GOT3 (cell line): ENCODE data around the gene DYSF.

Source experiments
- DNase-seq: peaks from one replicate; lab custom pipeline; 2025; ENCODE audit warnings: mixed read lengths; lab: John Stamatoyannopoulos, UW

Gene DYSF

DNA sequence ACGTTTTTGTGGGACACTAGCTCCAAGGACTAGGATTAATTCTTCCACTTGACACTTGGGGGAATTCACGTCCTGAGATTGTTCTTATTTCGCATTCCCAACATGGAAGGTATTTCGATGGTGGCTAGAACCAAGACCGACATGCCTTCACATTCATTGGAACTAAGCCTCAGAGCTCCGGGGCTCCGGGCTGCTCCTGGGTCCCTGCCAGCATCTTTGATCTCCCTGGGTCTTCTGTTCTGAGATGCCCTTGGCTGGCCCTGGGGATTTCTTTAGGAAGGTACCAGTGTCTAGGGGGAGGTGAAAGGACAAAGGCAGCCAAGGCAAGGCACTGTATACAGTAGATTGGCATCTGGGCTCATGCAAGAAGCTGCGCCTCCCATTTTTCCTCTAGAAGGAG, 76.8 kb downstream of the DYSF start:
- no peak for DNase-seq

DNA sequence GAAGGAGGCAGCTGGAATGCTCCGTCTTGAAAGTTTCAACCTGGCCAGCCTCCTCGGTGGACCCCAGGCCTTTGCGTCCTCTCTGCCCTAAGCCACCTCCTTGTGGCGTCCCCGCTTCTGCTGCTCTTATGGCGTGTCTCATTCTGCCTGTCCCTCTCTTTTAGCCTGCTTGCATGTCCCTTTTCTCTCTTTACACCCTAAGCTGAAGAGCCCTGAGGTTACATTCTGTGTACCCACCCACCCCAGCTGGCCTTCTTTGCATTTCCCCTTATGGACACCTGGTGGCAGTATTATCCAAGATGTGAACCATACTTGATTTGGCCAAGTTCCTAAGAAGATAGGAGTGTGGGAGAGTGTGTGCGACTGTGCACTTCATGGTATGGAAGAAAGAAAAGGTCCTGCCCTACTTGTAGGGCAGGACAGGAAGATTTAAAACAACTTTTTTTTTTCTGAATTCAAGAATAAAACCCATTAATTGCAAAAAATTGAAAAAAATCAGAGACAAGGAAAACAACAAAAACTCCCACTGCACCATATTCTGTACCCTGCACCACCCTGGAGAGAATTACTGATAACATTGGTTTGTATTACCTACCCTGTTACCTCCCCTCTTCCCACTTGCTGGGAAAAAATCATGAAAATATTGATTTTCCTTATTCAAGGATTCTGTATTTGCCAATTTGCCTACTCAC, 77.4 kb downstream of the DYSF start:
- no peak for DNase-seq

GRCh38 chr2:71531522-71532047, 78.2 kb downstream of the DYSF start:
- DNase-seq = no peak

GRCh38 chr2:71532327-71532726, 79.0 kb downstream of the DYSF start:
- DNase-seq = no peak

- no peak for DNase-seq
Observed at GRCh38 chr2:71534201-71534600, 80.8 kb downstream of the DYSF start.

GRCh38 chr2:71534826-71535225, 81.5 kb downstream of the DYSF start:
- DNase-seq = no peak

- no peak for DNase-seq
Observed at GRCh38 chr2:71535526-71535925, 82.2 kb downstream of the DYSF start.

GRCh38 chr2:71536226-71536671, 82.9 kb downstream of the DYSF start:
- no peak for DNase-seq

DNA sequence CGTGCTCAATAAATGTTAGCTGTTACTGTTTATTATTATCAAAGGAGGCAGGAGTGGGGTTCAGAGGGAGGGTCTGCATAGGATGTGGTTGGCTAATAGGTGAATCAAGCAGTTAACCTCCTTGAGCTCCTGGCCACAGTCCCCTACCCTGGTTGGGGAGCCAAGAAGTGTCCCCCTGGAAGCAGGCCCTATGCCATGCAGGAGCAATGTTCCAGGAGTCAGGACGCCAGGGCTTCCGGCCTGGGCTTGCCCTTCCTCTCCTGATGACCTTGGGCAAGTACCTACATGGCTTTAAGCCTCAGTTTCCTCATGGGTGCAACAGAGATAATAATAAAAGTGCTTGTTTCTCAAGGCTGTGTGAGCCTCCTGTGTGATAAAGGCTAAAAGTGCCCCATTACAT, 84.9 kb downstream of the DYSF start:
- DNase-seq = no peak

- no peak for DNase-seq
Observed at GRCh38 chr2:71538656-71539265, 85.4 kb downstream of the DYSF start.

- no peak for DNase-seq
Observed at GRCh38 chr2:71540818-71541217, 87.5 kb downstream of the DYSF start.

- DNase-seq = no peak
Observed at GRCh38 chr2:71544919-71545571, 91.7 kb downstream of the DYSF start.

GRCh38 chr2:71545572-71546274, 92.4 kb downstream of the DYSF start:
- no peak for DNase-seq

DNA sequence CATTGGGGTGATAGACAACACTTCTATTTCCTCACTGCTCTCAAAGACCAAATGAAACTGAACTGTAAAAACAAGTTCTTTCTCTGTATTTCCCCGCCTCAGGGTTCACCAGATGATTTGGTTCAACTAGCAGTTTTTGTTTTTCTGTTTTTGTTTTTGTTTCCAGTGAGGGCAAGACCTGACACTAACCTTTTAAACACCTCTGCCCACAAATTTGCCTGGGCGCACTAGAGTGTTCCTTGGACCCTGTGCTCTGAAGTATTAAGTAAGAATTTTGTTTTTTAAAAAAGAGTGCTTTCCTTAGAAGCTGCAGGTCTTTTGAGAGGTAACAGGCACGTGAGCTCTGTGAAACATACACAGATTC, 92.9 kb downstream of the DYSF start:
- DNase-seq = no peak

DNA sequence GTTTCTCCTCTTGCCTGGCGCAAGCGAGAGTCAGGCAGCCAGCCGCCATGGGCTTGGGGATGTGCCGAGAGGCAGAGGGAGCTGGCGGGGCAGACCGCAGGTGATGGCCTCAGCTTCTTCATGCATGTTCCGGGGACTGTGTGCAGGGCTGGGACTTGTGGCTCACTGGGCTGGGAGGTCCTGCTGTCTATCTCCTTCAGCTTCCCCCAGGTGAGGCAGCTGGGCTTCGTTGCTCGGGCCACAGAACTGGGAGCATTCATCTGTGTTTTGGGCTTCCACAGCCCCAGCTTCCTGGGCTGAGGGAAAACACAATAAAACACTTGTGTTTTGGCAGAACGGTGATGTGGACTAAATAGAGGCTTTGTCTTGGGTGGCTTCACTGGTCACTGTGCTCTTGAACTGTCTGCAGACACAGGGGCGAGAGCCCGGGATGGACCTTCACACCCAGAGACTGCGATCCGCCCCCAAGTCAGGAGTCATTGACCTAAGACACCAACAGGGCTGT, 93.5 kb downstream of the DYSF start:
- no peak for DNase-seq

DNA sequence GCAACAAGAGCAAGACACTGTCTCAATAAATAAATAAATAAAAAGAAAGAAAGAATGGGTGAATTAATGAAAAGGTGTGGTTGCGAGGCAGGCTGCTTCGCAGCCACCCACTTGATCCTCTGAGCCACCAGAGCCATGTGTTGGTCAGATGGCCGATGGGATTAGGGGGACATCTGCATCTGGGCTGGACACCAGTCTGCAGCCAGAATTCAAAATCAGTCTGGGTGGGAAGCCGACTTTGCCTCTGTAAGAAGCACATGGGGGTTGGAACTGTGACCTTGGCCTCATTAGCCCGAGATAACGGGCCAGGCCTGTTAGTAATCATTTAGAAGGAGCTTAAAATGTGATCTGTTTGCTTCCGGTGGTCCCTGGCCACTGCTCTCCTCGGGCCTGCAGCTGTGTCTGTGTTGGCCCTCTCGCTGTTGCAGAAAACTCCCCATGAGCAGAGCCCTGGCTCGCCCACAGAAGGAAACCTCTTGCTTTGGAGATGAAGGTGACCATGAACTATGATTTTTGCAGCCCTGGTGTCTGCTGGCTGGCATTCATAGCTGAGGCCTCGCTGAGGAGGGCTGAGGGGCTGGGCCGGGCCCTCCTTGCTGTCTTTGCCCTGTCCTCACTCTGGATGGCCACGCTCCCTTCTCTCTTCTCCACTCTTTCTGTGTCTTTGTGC, 94.4 kb downstream of the DYSF start:
- no peak for DNase-seq

DNA sequence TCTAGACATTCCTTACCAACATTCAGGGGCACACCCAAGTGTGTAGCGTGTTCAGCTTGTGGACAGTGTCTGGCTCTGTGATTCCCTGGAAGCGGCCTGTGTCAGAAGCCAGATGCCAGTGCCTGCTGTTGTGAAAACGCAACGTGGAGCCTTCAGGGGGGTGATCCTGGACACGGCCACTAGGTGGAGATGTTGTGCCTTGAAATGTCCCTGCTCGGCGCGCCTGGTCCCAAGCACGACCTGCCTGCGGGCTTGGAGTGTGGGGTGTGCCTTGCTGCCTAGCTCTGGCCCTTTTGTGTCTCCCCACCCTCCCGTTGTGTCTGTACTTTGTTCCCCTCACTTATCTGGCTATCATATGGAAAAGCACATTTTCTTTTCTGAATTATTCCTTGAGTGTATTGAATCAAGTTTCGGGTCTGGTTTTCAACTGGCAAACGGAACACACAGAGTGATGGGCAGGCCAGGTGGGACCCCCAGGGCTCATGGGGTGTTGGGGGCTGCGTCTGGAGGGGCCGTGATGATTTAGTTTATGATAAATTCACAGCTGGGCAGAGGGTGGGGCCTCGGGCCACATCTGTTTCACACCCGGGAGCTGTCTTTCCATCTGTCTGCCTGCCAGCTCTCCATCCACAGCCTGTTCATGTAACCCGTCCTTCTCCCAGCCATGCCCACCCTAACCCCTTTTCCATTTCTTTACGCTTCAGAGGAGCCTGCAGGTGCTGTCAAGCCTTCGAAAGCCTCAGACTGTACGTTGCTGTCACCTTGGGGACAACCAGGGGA, 95.5 kb downstream of the DYSF start:
- no peak for DNase-seq

DNA sequence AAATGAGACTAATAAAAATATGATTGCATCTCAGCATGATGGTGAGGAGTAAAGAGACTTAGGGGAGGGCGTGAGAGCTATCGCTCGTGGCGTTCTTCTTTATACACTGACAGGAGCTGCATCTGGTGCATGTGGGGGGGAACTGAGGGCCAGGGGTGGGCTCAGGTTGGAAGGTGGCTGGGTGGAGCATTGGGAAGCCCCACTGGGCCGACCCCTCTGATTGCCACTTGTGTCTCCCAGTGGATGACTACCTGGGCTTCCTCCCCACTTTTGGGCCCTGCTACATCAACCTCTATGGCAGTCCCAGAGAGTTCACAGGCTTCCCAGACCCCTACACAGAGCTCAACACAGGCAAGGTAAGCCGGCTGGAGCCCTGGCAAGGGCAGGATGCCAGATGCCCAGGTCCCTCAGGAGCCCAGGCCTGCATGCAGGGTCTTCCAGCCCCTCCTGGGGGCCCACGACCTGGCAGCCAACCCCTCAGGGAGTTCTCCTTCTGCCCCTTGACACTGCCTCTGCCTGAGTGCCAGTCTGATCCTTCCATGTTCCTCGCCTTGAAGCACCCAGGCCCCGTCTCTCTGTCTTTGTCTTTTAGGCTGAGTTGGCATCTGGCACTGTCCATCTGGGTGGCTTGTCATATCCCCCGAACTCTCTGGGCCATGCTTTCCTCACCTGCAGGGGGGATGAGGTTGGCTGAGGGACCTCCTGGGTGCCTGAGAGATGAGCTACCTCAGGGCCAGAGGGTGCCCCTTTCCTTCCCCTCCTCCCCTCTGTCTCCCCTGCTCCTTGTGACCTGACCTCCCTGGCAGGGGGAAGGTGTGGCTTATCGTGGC, 97.7 kb downstream of the DYSF start:
- DNase-seq = no peak

DNA sequence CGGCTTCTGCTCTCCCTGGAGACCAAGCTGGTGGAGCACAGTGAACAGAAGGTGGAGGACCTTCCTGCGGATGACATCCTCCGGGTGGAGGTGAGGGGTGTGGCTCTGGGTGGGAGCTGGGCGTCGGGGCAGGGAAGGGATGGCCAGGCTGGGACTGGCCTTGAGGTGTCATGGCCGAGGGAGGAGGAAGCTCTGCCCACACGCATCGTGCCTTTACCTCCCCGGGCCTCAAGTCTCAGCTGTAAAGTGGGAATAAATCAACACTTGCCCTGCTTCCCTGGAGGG, 98.2 kb downstream of the DYSF start:
- no peak for DNase-seq

DNA sequence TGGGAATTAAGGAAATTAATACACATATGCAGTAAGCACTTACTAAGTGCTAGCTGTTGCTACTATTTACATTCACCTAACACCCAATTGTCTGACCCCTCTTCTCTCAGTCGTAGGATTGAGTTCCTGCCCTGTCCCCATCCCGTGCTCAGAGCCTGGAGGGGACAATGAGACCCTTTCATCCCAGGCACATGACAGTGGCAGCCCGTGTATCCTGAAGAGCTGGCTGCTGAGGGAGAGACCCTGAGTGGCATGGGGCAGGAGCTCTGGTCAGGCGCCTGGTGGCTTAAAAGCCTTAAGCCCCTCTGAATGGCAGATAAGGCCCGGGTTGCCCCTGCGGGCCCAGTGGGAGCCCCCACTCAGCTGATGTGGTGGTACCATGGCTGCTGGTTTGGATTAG, 99.0 kb downstream of the DYSF start:
- no peak for DNase-seq
